Endothelial cell of umbilical vein (primary cell): ENCODE results near the gene ASGR2. TPM values are rescaled to one million over a fixed set of nuclear protein-coding genes. Genes with fewer than 3 reads are reported as not detected.

Source experiments
- BruUV-seq: library from RNA; stranded (reverse); fragments of 400-500 nt; replicated peaks from 2 replicates; lab custom pipeline; 2021; lab: Mats Ljungman, UMichigan
- CTCF ChIA-PET: fragments of 300-600, 350-600 bp; sonication (Branson Sonifier 250); formaldehyde crosslinking; loops from one replicate; lab custom pipeline; 2021; ENCODE audit warnings: antibody characterized with exemption, inconsistent platforms; lab: Charles Lee
- POLR2A ChIA-PET: fragments of 300-600, 350-600 bp; sonication (Branson Sonifier 250); formaldehyde crosslinking; loops from one replicate; lab custom pipeline; 2021; ENCODE audit warnings: antibody characterized with exemption, inconsistent platforms; lab: Charles Lee
- DNase-seq: peaks from one replicate; pipeline ENCODE4 v3.0.0-alpha.2; 2011; ENCODE audit warnings: low read depth, low spot score
- FAIRE-seq: peaks from 2 replicates; lab custom pipeline; 2011; peaks lifted over from hg19 to GRCh38; lab: Jason Lieb, UNC
- H2AFZ ChIP-seq: 2 replicates; pipeline ENCODE4 v1.6.0; 2012; ENCODE audit warnings: low read depth, low read length, control low read depth, inconsistent platforms
- H3K27ac ChIP-seq: 2 replicates; pipeline ENCODE4 v1.5.1; 2011; ENCODE audit warnings: low read depth, mild to moderate bottlenecking, control low read depth, low read length, moderate library complexity; ENCODE audit not compliant: insufficient read depth
- H3K27me3 ChIP-seq, 2 experiments: 2 replicates each; pipeline versions ENCODE4 v1.6.0 to v1.6.1; 2011; ENCODE audit warnings: low read length in 2 of 2, mixed read lengths in 1 of 2; ENCODE audit not compliant: control insufficient read depth in 2 of 2, insufficient read depth in 2 of 2
- H3K36me3 ChIP-seq, 2 experiments: 2 replicates in 1 of 2; 3 replicates in 1 of 2; pipeline ENCODE4 v1.5.1; 2011; ENCODE audit warnings: low read length in 2 of 2, mild to moderate bottlenecking in 1 of 2, moderate library complexity in 1 of 2; ENCODE audit not compliant: control insufficient read depth in 2 of 2, insufficient read depth in 2 of 2; ENCODE audit errors: extremely low read depth in 1 of 2
- H3K4me1 ChIP-seq: 3 replicates; pipeline ENCODE4 v1.5.1; 2011; ENCODE audit warnings: mild to moderate bottlenecking, low read length; ENCODE audit not compliant: control insufficient read depth, insufficient read depth; ENCODE audit errors: extremely low read depth
- H3K4me2 ChIP-seq: 2 replicates; pipeline ENCODE4 v1.6.1; 2011; ENCODE audit warnings: low read length, control low read depth, mixed read lengths; ENCODE audit not compliant: insufficient read depth
- H3K4me3 ChIP-seq, 3 experiments: fragments of 200-600 bp in 1 of 3; sonication (generic), shearing (Covaris generic) in 1 of 3; replicated peaks in 1 of 3; 2 replicates each; pipeline ENCODE4 v1.5.1; 2011 to 2016; ENCODE audit warnings: control low read depth in 3 of 3, low read length in 3 of 3, mild to moderate bottlenecking in 2 of 3, inconsistent platforms in 1 of 3, low read depth in 1 of 3, moderate library complexity in 1 of 3; ENCODE audit not compliant: insufficient read depth in 1 of 3
- H3K79me2 ChIP-seq: 2 replicates; pipeline ENCODE4 v1.6.0; 2012; ENCODE audit warnings: low read length, inconsistent platforms; ENCODE audit not compliant: control insufficient read depth, insufficient read depth
- H3K9ac ChIP-seq: replicated peaks from 2 replicates; pipeline ENCODE3; 2011; ENCODE audit warnings: low read length, control low read depth; ENCODE audit not compliant: insufficient read depth; ENCODE audit errors: extremely low read depth
- H3K9me1 ChIP-seq: replicated peaks from 3 replicates; pipeline ENCODE4 v1.6.0; 2011; ENCODE audit warnings: mild to moderate bottlenecking, low read length; ENCODE audit not compliant: control insufficient read depth, insufficient read depth; ENCODE audit errors: extremely low read depth
- H3K9me3 ChIP-seq: replicated peaks from 2 replicates; pipeline ENCODE4 v1.5.1; 2012; ENCODE audit warnings: low read length, inconsistent platforms; ENCODE audit not compliant: control insufficient read depth, insufficient read depth
- H4K20me1 ChIP-seq: replicated peaks from 2 replicates; pipeline ENCODE3; 2011; ENCODE audit warnings: mild to moderate bottlenecking, low read length; ENCODE audit not compliant: control insufficient read depth, insufficient read depth; ENCODE audit errors: extremely low read depth
- EZH2 ChIP-seq: IDR thresholded peaks from 2 replicates; pipeline ENCODE4 v1.6.1; 2012; ENCODE audit warnings: borderline replicate concordance, low read depth, mild to moderate bottlenecking, moderate library complexity, low read length, inconsistent platforms; ENCODE audit not compliant: severe bottlenecking
- MYC ChIP-seq: IDR thresholded peaks from one replicate; pipeline ENCODE4 v1.6.1; 2011; ENCODE audit warnings: mild to moderate bottlenecking, low read depth, low read length
- dilution Hi-C: fragments of 300-500 bp; cut with MboI; formaldehyde crosslinking; loops from one replicate; pipeline ENCODE4 v1.15.0; 2019; ENCODE audit warnings: low sequenced_read_pairs; ENCODE audit not compliant: extremely low pct_ligation_motif_present
- intact Hi-C: fragments of 100-400 bp; cut with micrococcal nuclease; formaldehyde crosslinking; loops from one replicate; pipeline ENCODE4 v1.10.0; 2022
- polyA plus RNA-seq, 4 experiments: library from polyadenylated mRNA; depleted of rRNA in 3 of 4; stranded (reverse) in 3 of 4; unstranded in 1 of 4; fragments of >200 nt; gene quantifications; 2 replicates each; pipeline versions ENCODE4 v1.2.1 to v1.2.3, GENCODE V29; 2011 to 2012; ENCODE audit warnings: missing spikeins in 1 of 4
- total RNA-seq: library from RNA; stranded (reverse); gene quantifications from 2 replicates; pipeline ENCODE4 v1.2.3, GENCODE V29; 2021
- TF ChIP-seq, protein P1 (sequence below): IDR thresholded peaks from 2 replicates; pipeline ENCODE4 v1.6.1; 2011; ENCODE audit not compliant: insufficient read depth, insufficient read length
- TF ChIP-seq, protein P2 (sequence below), 2 donors: IDR thresholded peaks; 1 replicate in 1 of 2; 2 replicates in 1 of 2; pipeline ENCODE4 v1.5.1; 2011; ENCODE audit warnings: low read length in 2 of 2, mild to moderate bottlenecking in 2 of 2, moderate library complexity in 2 of 2, control low read depth in 1 of 2, inconsistent platforms in 1 of 2, low read depth in 1 of 2; ENCODE audit not compliant: insufficient read depth in 1 of 2; ENCODE audit errors: extremely low read depth in 1 of 2

The ASGR2 gene
- total and polyA plus RNA-seq, 2 donors (not counting 3 experiments of a cell fraction or from before 2014, with no cell fraction given): not detected

DNA sequence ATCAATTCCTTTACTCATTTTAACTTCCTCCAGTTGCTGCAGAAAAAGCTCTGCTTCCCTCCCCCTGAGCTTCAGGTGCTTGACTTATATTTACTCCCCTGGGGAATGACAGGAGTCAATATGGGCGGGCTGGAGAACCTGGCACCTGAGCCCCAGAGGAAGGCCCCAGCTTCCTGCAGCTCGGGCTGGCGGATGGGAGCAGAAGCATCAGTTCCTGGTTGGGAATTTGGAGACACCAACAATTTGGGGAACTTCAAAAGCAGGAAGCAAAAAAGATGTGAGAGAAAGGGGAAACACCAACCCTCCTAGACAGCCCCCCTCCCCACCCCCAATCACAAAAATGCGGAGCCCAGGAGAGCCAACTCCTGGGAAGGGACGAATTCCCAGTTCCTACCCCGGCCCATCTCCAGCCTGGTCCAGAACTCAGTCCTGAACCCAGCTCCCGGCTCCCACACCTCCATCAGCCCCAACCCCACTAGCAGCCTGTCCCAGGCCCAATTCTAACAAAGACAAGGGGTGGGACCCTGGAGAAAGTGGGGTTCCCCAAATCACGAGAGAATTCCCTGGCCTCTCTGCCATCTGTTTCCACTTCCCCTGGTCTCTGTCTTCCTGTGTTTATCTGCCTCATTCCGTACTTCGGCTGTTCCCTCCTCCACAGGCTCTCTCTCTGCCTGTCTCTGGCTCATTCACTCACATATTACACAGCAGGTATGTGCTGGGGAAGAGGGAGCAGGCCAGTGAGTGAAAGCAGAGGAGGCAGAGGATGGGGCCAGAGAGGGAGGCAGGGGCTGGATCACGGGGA, 16.2 kb upstream of the ASGR2 start:
- BruUV-seq: no TSS peak
- H3K9me1 ChIP-seq: no peaks in the 10 kb centered on the region
- H3K36me3 ChIP-seq: no peaks in the 10 kb centered on the region
- no peaks in the 10 kb centered on the region for H3K79me2 ChIP-seq
- H3K4me1 ChIP-seq: peaks cover 24% of the 10 kb centered on the region
- FAIRE-seq (peak; percentile 49), DNase-seq (peak; percentile 48)
- no peak overlapping the region for H3K4me3 ChIP-seq
- H3K9ac ChIP-seq: peak overlapping the region; percentile 18
- no peaks in the 10 kb centered on the region for H4K20me1 ChIP-seq
- dilution Hi-C loops: no loop called here
- CTCF ChIA-PET: interaction anchor here (0.7 to 1.1 kb wide), 3 partner anchors 56 to 85 kb away, joined by 3 to 5 read pairs (median 3); no protein-coding TSS in a partner anchor
- H2AFZ ChIP-seq: peak overlapping the region; percentile 94
- POLR2A ChIA-PET: interaction anchor here (0.7 kb wide), 1 partner anchor 46 kb away, joined by 4 read pairs; no protein-coding TSS in a partner anchor
- H3K4me2 ChIP-seq: peak overlapping the region; percentile 25
- no peaks in the 10 kb centered on the region for H3K9me3 ChIP-seq
- no peaks in the 10 kb centered on the region for H3K27me3 ChIP-seq
- peak overlapping the region; percentile 38 for H3K27ac ChIP-seq
- intact Hi-C loops: no loop called here
- no peak for TF ChIP-seq MYC
- no peak for TF ChIP-seq EZH2
- TF ChIP-seq, protein P1, sequence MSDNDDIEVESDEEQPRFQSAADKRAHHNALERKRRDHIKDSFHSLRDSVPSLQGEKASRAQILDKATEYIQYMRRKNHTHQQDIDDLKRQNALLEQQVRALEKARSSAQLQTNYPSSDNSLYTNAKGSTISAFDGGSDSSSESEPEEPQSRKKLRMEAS: no peak
- TF ChIP-seq, protein P2, sequence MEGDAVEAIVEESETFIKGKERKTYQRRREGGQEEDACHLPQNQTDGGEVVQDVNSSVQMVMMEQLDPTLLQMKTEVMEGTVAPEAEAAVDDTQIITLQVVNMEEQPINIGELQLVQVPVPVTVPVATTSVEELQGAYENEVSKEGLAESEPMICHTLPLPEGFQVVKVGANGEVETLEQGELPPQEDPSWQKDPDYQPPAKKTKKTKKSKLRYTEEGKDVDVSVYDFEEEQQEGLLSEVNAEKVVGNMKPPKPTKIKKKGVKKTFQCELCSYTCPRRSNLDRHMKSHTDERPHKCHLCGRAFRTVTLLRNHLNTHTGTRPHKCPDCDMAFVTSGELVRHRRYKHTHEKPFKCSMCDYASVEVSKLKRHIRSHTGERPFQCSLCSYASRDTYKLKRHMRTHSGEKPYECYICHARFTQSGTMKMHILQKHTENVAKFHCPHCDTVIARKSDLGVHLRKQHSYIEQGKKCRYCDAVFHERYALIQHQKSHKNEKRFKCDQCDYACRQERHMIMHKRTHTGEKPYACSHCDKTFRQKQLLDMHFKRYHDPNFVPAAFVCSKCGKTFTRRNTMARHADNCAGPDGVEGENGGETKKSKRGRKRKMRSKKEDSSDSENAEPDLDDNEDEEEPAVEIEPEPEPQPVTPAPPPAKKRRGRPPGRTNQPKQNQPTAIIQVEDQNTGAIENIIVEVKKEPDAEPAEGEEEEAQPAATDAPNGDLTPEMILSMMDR (IDR thresholded peaks at IDR 0.05; ENCODE audit: extremely low read depth in 1 of 2, insufficient read depth in 1 of 2, low read depth in 1 of 2, low read length in 2 of 2): no peak
